GM18858 (cell line): ENCODE measurements around the gene GNAT1.

Experiments used
- ATAC-seq: cut with Tn5 transposase; IDR thresholded peaks from one replicate; pipeline ENCODE4 v1.9.1; 2021; ENCODE audit not compliant: unreplicated experiment

GNAT1 gene

DNA sequence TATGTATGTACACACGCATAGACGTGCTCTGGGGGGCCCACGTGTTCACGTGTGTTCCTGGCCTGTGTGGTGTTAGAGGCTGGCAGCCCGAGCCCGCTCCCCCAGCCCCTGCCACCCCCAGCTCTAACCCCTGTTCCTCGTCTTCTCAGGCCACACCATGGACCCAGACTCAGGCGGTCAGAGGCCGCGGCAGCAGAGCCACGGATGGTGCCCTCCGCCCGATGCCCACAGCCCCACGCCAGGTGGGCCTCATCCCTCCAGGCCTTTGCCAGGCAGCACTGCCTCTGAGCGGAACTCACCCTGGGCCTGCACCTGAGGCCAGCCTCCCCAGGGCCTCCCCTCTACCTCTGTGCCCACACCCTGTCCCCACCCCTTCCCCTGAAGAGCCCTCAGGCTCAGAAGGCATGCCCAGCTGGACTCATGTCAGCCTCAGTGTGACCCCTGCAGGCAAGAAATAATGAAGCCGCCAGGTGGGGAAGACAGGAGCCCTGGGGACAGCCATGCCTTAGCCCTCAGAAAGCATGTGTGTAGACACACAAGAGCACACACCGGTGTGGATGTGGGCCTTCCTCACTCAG is 16.4 kb upstream of the GNAT1 start:
- no peak for ATAC-seq

DNA sequence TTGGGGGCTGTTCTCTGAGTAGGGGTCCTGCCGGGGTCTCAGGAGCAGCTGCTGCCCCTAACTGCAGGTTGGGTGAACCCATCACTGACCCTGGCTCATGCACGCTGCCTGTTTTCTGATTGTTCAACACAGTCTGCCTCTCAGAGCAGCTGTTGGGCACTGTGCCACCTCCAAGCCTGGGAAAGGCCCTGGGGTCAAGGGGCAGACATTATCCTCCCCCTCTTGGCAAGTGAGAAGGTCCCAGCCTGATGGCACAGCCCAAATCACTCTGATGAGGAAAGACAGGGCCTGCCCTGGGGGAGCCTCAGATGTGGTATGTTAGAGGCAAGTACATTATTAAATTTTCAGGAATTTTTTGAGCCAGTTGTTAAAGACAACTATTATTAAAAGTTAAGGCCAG is 14.1 kb upstream of the GNAT1 start:
- ATAC-seq: no peak

DNA sequence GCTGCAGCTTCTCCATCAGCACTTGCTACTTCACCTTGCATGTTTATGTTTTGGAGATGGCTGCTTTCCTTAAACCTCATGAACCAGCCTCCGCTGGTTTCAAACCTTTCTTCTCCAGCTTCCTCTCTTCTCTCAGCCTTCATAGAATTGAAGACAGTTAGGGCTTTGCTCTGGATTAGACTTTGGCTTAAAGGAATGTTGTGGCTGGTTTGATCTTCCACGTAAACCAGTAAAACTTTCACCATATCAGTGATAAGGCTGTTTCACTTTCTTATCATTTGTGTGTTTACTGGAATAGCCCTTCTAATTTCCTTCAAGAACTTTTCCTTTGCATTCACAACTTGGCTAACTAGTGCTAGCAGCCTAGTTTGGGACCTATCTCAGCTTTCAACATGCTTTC is 11.7 kb upstream of the GNAT1 start:
- no peak for ATAC-seq

DNA sequence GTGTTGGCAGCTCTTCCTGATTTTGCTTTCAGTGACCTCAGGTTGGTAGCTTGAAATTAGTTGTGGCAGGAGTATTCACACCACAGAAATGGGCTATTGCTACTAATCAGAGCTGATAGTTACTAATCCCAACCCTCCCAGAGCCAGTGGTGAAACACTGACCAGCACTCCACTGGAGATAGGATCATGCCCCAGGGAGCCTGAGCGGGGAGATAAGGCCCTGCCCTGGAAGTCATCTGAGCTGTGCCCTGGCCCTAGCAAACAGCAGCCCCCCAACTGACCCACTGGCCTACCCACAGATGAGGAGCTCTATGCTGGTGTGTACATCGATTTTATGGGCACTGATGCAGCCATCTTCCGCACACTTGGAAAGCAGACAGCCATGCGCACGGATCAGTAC is 9.4 kb upstream of the GNAT1 start:
- no peak for ATAC-seq

GRCh38 chr3:50182533-50183099 is 8.8 kb upstream of the GNAT1 start:
- no peak for ATAC-seq

DNA sequence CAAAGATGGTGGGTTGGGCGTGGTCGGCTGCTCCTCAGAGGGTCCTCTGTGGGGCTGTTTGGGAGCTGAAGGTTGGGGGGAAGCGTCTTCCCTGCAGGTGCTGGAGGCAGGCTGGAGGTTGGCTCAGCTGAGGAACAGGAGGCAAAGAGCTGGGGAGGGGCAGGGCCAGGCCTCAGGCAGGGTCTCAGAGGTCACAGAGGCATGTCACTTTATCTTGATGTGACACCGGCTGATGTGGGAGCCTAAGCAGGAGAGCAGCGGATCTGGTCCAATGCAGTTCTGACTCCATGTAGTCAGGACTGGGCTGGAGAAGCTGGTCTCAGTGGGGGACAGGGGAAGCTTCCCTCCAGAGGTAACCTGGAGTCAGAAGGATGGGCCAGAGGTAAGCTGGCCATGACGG is 7.7 kb upstream of the GNAT1 start:
- no peak for ATAC-seq

- ATAC-seq: no peak
Measured at GRCh38 chr3:50184242-50184978, 7.0 kb upstream of the GNAT1 start.

DNA sequence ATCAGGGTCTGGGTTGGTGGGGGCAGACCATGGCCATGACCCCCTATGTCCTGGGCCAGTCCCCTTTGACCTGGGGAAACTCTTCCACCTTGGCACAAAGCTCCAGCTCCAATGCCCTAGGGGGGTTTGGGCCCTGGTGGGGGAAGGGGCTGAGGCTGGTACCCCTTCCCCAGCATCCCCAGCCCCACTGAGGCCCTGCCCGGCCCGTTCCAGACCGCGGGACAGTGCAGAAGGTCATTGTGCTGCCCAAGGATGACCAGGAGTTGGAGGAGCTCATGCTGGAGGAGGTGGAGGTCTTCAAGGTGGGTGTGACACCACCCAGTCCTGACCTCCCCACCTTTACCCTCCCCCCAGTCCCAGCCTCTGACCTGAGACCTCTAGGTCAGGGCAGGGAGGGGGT is 6.2 kb upstream of the GNAT1 start:
- no peak for ATAC-seq

DNA sequence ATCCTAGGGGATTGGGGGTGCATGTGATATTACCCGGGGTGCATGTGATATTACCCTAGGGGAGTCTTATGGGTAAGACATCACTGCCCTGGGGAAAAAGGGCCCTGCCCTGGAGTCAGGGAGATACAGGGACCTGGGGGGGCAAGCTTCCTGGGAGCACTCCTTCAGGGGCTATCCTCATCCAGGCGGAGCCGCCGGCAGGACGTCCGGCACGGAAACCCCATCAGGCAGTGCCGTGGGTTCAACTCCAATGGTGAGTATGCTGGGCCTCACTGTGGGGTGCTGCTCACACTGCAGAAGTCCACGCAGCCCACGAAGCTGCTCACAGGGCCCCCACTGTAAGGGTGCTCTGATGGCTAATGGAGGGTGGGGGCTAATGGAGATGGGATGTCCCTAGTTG is 5.3 kb upstream of the GNAT1 start:
- ATAC-seq: no peak

GRCh38 chr3:50187750-50188149 is 3.7 kb upstream of the GNAT1 start:
- no peak for ATAC-seq

- no peak for ATAC-seq
Measured at GRCh38 chr3:50189274-50189673, 2.1 kb upstream of the GNAT1 start.

DNA sequence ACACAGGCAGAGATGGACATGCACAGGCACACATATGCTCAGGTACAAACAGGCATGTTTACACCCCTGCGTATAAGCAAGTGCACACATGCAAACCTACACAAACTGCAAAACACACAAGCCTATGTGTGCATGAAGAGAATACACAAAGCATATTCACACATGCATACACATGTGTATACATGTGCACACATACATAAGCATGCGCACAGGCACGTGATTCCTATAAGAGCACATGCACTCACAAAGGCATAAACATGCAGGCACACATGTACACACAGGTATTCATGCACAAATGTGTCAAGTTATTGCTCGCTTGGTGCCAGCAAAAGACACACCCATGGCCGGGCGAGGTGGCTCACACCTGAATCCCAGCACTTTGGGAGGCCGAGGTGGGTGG is 1.4 kb upstream of the GNAT1 start:
- no peak for ATAC-seq

- no peak for ATAC-seq
Measured at GRCh38 chr3:50192124-50192523, 714 bp downstream of the GNAT1 start.

- no peak for ATAC-seq
Measured at GRCh38 chr3:50192689-50193141, 1.3 kb downstream of the GNAT1 start.

DNA sequence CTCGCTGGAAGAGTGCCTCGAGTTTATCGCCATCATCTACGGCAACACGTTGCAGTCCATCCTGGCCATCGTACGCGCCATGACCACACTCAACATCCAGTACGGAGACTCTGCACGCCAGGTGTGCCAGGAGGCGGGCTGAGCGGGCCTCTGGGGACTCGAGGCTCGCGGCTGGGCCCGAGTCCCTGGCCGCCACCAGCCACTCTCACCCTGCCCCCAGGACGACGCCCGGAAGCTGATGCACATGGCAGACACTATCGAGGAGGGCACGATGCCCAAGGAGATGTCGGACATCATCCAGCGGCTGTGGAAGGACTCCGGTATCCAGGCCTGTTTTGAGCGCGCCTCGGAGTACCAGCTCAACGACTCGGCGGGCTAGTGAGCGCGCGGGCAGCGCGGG is 1.9 kb downstream of the GNAT1 start:
- ATAC-seq: no peak

- no peak for ATAC-seq
Measured at GRCh38 chr3:50193746-50194127, 2.3 kb downstream of the GNAT1 start.

DNA sequence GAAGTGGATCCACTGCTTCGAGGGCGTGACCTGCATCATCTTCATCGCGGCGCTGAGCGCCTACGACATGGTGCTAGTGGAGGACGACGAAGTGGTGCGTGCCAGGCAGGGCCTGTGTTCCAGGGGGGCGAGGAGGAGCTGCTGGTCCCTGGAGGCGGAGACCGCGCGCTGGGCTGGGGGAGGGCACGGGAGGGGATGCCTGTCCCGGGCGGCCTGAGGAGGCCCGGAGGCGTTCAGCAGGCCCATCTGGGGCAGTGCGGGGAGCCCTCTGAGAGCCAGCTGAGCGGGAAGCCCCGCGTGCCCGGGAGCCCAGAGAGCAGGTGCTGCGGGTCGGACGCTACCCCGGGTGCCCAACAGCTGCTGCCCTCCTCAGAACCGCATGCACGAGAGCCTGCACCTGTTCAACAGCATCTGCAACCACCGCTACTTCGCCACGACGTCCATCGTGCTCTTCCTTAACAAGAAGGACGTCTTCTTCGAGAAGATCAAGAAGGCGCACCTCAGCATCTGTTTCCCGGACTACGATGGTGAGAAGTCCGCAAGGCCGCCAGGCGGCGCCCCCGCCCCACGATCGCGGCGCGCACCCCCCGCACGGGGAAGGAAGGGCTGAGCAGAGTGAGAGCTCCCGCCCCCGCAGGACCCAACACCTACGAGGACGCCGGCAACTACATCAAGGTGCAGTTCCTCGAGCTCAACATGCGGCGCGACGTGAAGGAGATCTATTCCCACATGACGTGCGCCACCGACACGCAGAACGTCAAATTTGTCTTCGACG is 2.9 kb downstream of the GNAT1 start:
- ATAC-seq: no peak

- no peak for ATAC-seq
Measured at GRCh38 chr3:50194903-50195500, 3.6 kb downstream of the GNAT1 start.

- ATAC-seq: no peak
Measured at GRCh38 chr3:50195501-50196252, 4.3 kb downstream of the GNAT1 start.

- ATAC-seq: no peak
Measured at GRCh38 chr3:50196253-50196801, 4.9 kb downstream of the GNAT1 start.
